Parathyroid adenoma (tissue), 2 donors: ENCODE results near the gene NOP14.
"Not testable (repeated sequence)": the region's sequence is repeated elsewhere in the genome, so short reads cannot be mapped to it uniquely, and the experiment has no call there.

Experiments
- H2AFZ ChIP-seq: fragments of 300-600 bp; sonication (generic); one replicate; pipeline ENCODE4 v1.7.0; 2017; ENCODE audit warnings: antibody characterized with exemption, mild to moderate bottlenecking
- H3K27ac ChIP-seq: fragments of 300-600 bp; sonication (generic); one replicate; pipeline ENCODE4 v1.7.0; 2017
- H3K27me3 ChIP-seq: fragments of 300-600 bp; sonication (generic); one replicate; pipeline ENCODE4 v1.7.0; 2017; ENCODE audit warnings: low read length; ENCODE audit not compliant: control insufficient read depth, insufficient read depth
- H3K36me3 ChIP-seq: fragments of 300-600 bp; sonication (generic); one replicate; pipeline ENCODE4 v1.7.0; 2017; ENCODE audit warnings: low read length; ENCODE audit not compliant: control insufficient read depth, insufficient read depth
- H3K4me1 ChIP-seq: fragments of 300-600 bp; sonication (generic); one replicate; pipeline ENCODE4 v1.7.0; 2017; ENCODE audit warnings: control low read depth
- H3K4me2 ChIP-seq: fragments of 300-600 bp; sonication (generic); one replicate; pipeline ENCODE4 v1.7.0; 2017; ENCODE audit warnings: low read length
- H3K4me3 ChIP-seq: fragments of 300-600 bp; sonication (generic); one replicate; pipeline ENCODE4 v1.7.0; 2017; ENCODE audit warnings: low read depth, low read length
- H3K79me2 ChIP-seq: fragments of 300-600 bp; sonication (generic); one replicate; pipeline ENCODE4 v1.7.0; 2017; ENCODE audit warnings: control low read depth
- H3K9ac ChIP-seq: fragments of 300-600 bp; sonication (generic); one replicate; pipeline ENCODE4 v1.7.0; 2017; ENCODE audit warnings: mild to moderate bottlenecking
- H3K9me3 ChIP-seq: fragments of 300-600 bp; sonication (generic); one replicate; pipeline ENCODE4 v1.7.0; 2017; ENCODE audit warnings: low read length; ENCODE audit not compliant: control insufficient read depth
- TF ChIP-seq, protein P1 (sequence below): fragments of 300-600 bp; sonication (generic); IDR thresholded peaks from one replicate; pipeline ENCODE4 v1.7.0; 2017; ENCODE audit warnings: antibody characterized with exemption, mild to moderate bottlenecking
- donor health status: primary hyperparathyroidism.

The NOP14 gene

GRCh38 chr4:2924286-2924685 is 38.9 kb downstream of the NOP14 start:
- Histone ChIP-seq H3K27me3 (no peaks in the 10 kb centered on the region), H3K4me2 (no peak overlapping the region), H3K27ac (no peak overlapping the region), H3K4me3 (no peak overlapping the region), H3K36me3 (no peaks in the 10 kb centered on the region), H3K9me3 (no peaks in the 10 kb centered on the region), H2AFZ (no peak overlapping the region), H3K9ac (no peak overlapping the region), H3K79me2 (peaks cover 11% of the 10 kb centered on the region), H3K4me1 (no peaks in the 10 kb centered on the region)
- TF ChIP-seq, protein P1, sequence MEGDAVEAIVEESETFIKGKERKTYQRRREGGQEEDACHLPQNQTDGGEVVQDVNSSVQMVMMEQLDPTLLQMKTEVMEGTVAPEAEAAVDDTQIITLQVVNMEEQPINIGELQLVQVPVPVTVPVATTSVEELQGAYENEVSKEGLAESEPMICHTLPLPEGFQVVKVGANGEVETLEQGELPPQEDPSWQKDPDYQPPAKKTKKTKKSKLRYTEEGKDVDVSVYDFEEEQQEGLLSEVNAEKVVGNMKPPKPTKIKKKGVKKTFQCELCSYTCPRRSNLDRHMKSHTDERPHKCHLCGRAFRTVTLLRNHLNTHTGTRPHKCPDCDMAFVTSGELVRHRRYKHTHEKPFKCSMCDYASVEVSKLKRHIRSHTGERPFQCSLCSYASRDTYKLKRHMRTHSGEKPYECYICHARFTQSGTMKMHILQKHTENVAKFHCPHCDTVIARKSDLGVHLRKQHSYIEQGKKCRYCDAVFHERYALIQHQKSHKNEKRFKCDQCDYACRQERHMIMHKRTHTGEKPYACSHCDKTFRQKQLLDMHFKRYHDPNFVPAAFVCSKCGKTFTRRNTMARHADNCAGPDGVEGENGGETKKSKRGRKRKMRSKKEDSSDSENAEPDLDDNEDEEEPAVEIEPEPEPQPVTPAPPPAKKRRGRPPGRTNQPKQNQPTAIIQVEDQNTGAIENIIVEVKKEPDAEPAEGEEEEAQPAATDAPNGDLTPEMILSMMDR: no peak

DNA sequence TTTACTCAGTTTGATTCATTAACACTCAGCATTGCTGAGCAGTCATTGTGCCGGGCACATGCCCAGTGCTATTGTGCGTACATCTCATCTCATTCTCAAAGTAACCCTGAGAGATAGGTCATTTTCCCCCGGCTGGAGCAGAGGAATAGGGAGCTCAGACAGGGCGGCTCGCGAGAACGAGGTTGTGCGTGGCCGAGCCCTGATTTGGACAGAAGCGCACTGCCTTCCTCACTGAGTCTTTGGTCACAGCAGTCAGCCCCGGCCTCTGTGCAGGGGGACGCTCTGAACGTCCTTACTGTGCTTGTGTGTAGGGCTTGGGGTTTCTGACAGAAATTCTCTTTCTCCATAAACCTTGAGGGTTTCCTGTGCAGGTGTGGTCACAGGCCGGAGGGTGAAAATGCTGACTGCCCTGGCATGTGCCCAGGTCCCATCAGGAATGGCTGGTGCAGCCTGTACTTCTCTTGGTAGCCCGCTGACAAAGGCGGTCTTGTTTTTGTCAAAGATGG is 39.5 kb downstream of the NOP14 start:
- H3K4me3 ChIP-seq: no peak overlapping the region
- no peak overlapping the region for H3K9ac ChIP-seq
- H3K27ac ChIP-seq: no peak overlapping the region
- no peaks in the 10 kb centered on the region for H3K27me3 ChIP-seq
- H3K4me2 ChIP-seq: no peak overlapping the region
- H3K79me2 ChIP-seq: peaks cover 11% of the 10 kb centered on the region
- no peak overlapping the region for H2AFZ ChIP-seq
- no peaks in the 10 kb centered on the region for H3K4me1 ChIP-seq
- H3K9me3 ChIP-seq: no peaks in the 10 kb centered on the region
- TF ChIP-seq, protein P1: no peak
- no peaks in the 10 kb centered on the region for H3K36me3 ChIP-seq

- no peak overlapping the region for H3K27ac ChIP-seq
- H3K79me2 ChIP-seq: peaks cover 11% of the 10 kb centered on the region
- TF ChIP-seq, protein P1: no peak
- H3K9me3 ChIP-seq: no peaks in the 10 kb centered on the region
- no peak overlapping the region for H3K4me3 ChIP-seq
- H3K27me3 ChIP-seq: no peaks in the 10 kb centered on the region
- H3K36me3 ChIP-seq: no peaks in the 10 kb centered on the region
- no peak overlapping the region for H2AFZ ChIP-seq
- H3K9ac ChIP-seq: no peak overlapping the region
- H3K4me1 ChIP-seq: no peaks in the 10 kb centered on the region
- no peak overlapping the region for H3K4me2 ChIP-seq
These were observed 40.1 kb downstream of the NOP14 start for GRCh38 chr4:2923141-2923551.

- not testable (repeated sequence) for H3K27me3 ChIP-seq, H3K9ac ChIP-seq
These were observed 40.6 kb downstream of the NOP14 start for GRCh38 chr4:2922453-2923101.

GRCh38 chr4:2918714-2919113 is 44.5 kb downstream of the NOP14 start:
- not testable (repeated sequence) for H3K36me3 ChIP-seq

More at GRCh38 chr4:2922453-2923101, 40.6 kb downstream of the NOP14 start:
- H3K4me3 ChIP-seq, H3K9me3 ChIP-seq, H2AFZ ChIP-seq, H3K36me3 ChIP-seq, H3K27ac ChIP-seq, H3K4me1 ChIP-seq, H3K4me2 ChIP-seq: not testable (repeated sequence)
- H3K79me2 ChIP-seq: peaks cover 11% of the 10 kb centered on the region

GRCh38 chr4:2918300-2918699 is 44.9 kb downstream of the NOP14 start:
- not testable (repeated sequence) for H3K4me2 ChIP-seq, H3K79me2 ChIP-seq, H3K9ac ChIP-seq, H3K9me3 ChIP-seq, H3K27me3 ChIP-seq, H3K4me1 ChIP-seq, H3K4me3 ChIP-seq, H2AFZ ChIP-seq, H3K27ac ChIP-seq, H3K36me3 ChIP-seq

More at GRCh38 chr4:2918714-2919113, 44.5 kb downstream of the NOP14 start:
- H3K9me3 ChIP-seq, H3K4me3 ChIP-seq, H3K27ac ChIP-seq, H3K27me3 ChIP-seq, H3K4me2 ChIP-seq, H3K9ac ChIP-seq, H3K4me1 ChIP-seq, H2AFZ ChIP-seq, H3K79me2 ChIP-seq: not testable (repeated sequence)

GRCh38 chr4:2916696-2917095 is 46.5 kb downstream of the NOP14 start:
- not testable (repeated sequence) for H3K4me2 ChIP-seq, H3K9me3 ChIP-seq, H2AFZ ChIP-seq, H3K27ac ChIP-seq, H3K36me3 ChIP-seq, H3K9ac ChIP-seq, H3K4me1 ChIP-seq, H3K79me2 ChIP-seq, H3K27me3 ChIP-seq, H3K4me3 ChIP-seq
